GM12878 (cell line): ENCODE data around the gene ZNF473. TPM values are rescaled to one million over a fixed set of nuclear protein-coding genes. Genes with fewer than 3 reads are reported as not detected.

Experiments used
- BMI1 ChIP-seq: fragments of 450-650 bp; IDR thresholded peaks from 2 replicates; pipeline ENCODE4 v1.6.1; 2016; ENCODE audit warnings: mild to moderate bottlenecking, moderate library complexity, borderline replicate concordance
- CTCF ChIP-seq, 3 experiments: IDR thresholded peaks in 2 of 3; conservative IDR thresholded peaks in 1 of 3; 2 replicates each; pipeline ENCODE4 v1.5.1; 2011; ENCODE audit warnings: low read depth in 3 of 3, low read length in 3 of 3, mild to moderate bottlenecking in 3 of 3, control low read depth in 2 of 3, moderate library complexity in 2 of 3, inconsistent platforms in 1 of 3, mixed read lengths in 1 of 3; ENCODE audit not compliant: control insufficient read depth in 2 of 3, insufficient read depth in 1 of 3; ENCODE audit errors: extremely low read depth in 1 of 3
- E4F1 ChIP-seq: fragments of 450-650 bp; IDR thresholded peaks from 2 replicates; pipeline ENCODE4 v1.6.1; 2018; ENCODE audit warnings: borderline replicate concordance, mild to moderate bottlenecking; ENCODE audit not compliant: partially characterized antibody
- MYC ChIP-seq: IDR thresholded peaks from 2 replicates; pipeline ENCODE4 v1.6.1; 2011; ENCODE audit warnings: mild to moderate bottlenecking, low read length, moderate library complexity, inconsistent platforms; ENCODE audit not compliant: insufficient read depth, insufficient replicate concordance, insufficient read length, severe bottlenecking
- NRF1 ChIP-seq: conservative IDR thresholded peaks from 2 replicates; pipeline ENCODE4 v1.6.1; 2011; ENCODE audit warnings: mild to moderate bottlenecking, low read depth, low read length, improper control_type of control experiment
- ZNF274 ChIP-seq: IDR thresholded peaks from one replicate; pipeline ENCODE4 v1.8.0; 2011; ENCODE audit not compliant: insufficient read length, insufficient read depth
- ZNF622 ChIP-seq: fragments of 450-650 bp; IDR thresholded peaks from 2 replicates; pipeline ENCODE4 v1.6.1; 2017; ENCODE audit warnings: mild to moderate bottlenecking, inconsistent platforms
- polyA plus RNA-seq, 11 experiments: library from polyadenylated mRNA; depleted of rRNA in 4 of 11; unstranded in 6 of 11; stranded (reverse) in 5 of 11; fragments of >200 nt; fragmentation: Nextera tagmentation in 4 of 11; fragmentation: Illumina TruSeq in 1 of 11; extraction: Ambion mirVana in 4 of 11; extraction: Trizol in 1 of 11; gene quantifications; 1 replicate in 1 of 11; 2 replicates in 10 of 11; pipeline versions ENCODE4 v1.2.1 to v1.2.3, GENCODE V29; 2011 to 2016; ENCODE audit warnings: inconsistent platforms in 2 of 11, missing spikeins in 2 of 11, low read depth in 1 of 11
- total RNA-seq, 4 experiments: library from RNA; depleted of rRNA in 3 of 4; stranded (reverse); fragments of >200 nt in 3 of 4; fragmentation: Illumina TruSeq in 1 of 4; extraction: Trizol in 1 of 4; gene quantifications; 2 replicates each; pipeline versions ENCODE4 v1.2.1 to v1.2.3, GENCODE V29; 2013 to 2021

The ZNF473 gene
- total and polyA plus RNA-seq, 10 of the 15 experiments (the other 5 are each of a cell fraction or from before 2014, with no cell fraction given) = 2.3 to 14.9 (median 6.3) TPM

- no peak for TF ChIP-seq E4F1
- no peak for TF ChIP-seq ZNF622
- TF ChIP-seq BMI1 = no peak
- TF ChIP-seq ZNF274 = no peak
- TF ChIP-seq MYC = no peak
- no peak for TF ChIP-seq NRF1
- TF ChIP-seq CTCF (IDR thresholded peaks at IDR 0.05 in 2 of 3, conservative IDR thresholded peaks at IDR 0.05 in 1 of 3; ENCODE audit: control insufficient read depth in 2 of 3, extremely low read depth in 1 of 3, insufficient read depth in 1 of 3, low read depth in 3 of 3, low read length in 3 of 3) = no peak
Observed at GRCh38 chr19:50000841-50001557, 24.8 kb upstream of the ZNF473 start (continued).
